ENCODE results near the gene RAD23B.

- TF ChIP-seq, protein P1, sequence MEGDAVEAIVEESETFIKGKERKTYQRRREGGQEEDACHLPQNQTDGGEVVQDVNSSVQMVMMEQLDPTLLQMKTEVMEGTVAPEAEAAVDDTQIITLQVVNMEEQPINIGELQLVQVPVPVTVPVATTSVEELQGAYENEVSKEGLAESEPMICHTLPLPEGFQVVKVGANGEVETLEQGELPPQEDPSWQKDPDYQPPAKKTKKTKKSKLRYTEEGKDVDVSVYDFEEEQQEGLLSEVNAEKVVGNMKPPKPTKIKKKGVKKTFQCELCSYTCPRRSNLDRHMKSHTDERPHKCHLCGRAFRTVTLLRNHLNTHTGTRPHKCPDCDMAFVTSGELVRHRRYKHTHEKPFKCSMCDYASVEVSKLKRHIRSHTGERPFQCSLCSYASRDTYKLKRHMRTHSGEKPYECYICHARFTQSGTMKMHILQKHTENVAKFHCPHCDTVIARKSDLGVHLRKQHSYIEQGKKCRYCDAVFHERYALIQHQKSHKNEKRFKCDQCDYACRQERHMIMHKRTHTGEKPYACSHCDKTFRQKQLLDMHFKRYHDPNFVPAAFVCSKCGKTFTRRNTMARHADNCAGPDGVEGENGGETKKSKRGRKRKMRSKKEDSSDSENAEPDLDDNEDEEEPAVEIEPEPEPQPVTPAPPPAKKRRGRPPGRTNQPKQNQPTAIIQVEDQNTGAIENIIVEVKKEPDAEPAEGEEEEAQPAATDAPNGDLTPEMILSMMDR (IDR thresholded peaks at IDR 0.05; ENCODE audit: insufficient read depth, low read length) = no peak
- TF ChIP-seq POLR2AphosphoS5 (IDR thresholded peaks at IDR 0.05; ENCODE audit: low read depth) = no peak
- TF ChIP-seq REST (IDR thresholded peaks at IDR 0.05; ENCODE audit: insufficient replicate concordance, low read depth) = no peak
Observed at GRCh38 chr9:107243742-107244141, 39.3 kb upstream of the RAD23B start.

All from HL-60 (cell line).